NK-92 (cell line): ENCODE results near the gene XRCC4.
"Not testable (repeated sequence)": the region's sequence is repeated elsewhere in the genome, so short reads cannot be mapped to it uniquely, and the experiment has no call there.

Experiments used
- DNase-seq: peaks from one replicate; lab custom pipeline; 2025; ENCODE audit not compliant: unreplicated experiment; lab: John Stamatoyannopoulos, UW

XRCC4 gene

DNA sequence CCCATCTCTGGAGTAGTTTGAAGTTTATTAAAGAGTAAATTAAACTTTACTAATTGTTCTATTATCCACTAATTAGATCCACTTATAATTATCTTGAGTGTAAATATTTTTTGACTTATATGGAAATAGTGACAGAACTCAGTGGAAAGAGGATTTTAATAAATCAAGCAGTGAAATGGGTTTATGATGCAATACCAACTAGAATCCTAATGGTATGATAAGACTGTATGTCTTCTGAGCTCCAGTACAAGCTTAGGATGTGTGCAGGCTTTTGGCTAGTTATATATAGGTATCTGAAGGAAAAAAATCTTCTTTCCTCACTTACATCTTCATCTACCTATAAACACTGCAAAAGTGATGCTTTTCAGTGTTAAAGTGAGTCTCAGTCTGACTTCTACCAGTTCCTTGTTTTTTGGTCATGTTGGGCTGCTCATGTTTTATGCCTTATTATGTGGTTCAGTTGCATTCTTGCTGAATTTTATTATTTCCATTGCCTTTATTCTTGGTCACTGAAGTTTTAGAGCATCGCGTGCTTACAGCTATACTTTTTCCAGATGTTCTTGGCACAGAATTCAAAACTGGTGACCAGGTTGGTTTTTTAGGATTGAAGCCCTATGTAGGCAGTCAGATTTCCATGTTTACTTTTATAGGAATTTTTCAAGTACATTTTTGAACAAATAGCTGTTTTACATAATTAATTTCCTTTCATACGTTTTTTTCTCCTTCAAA lies 30.5 kb downstream of the XRCC4 start:
- no peak for DNase-seq

GRCh38 chr5:83109380-83109779 lies 32.0 kb downstream of the XRCC4 start:
- DNase-seq = no peak

DNA sequence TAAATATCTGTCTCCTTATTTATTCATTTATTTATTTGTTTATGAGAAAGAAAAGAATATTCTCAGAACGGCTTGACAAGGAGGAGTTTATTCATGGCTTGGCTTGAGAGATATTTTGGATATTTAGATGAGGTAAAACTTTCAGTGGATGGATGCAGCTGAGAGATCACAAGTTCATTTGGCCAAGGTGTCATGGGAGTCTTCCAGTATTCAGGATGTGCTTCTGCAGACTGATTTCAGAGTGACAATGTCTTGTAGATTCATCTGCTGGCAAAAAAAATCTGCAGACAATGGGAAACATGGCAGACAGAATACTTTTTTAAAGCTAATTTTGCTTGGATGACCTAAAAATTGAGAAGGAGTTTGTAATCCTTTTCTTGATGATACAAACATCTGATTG lies 38.5 kb downstream of the XRCC4 start:
- DNase-seq = no peak

DNA sequence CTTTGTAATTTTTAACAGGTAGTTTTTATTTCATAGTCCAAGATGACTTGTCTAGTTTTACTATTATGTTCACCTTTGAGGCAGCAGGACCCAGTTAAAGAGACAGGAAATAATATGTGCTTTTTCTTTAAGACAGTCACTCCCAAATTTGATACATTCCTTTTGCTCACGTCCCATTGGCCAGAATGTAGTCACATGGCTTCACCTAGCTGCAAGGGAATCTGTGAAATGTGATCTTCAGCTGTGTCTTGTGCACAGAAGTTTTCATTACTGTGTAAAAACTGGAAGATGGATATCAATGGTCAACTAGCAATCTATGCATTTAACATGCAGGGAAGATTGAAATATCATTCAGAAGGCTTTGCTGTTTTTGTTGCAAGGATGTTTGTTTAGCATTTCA lies 41.1 kb downstream of the XRCC4 start:
- no peak for DNase-seq

- DNase-seq = no peak
Observed at GRCh38 chr5:83118976-83119375, 41.6 kb downstream of the XRCC4 start.

DNA sequence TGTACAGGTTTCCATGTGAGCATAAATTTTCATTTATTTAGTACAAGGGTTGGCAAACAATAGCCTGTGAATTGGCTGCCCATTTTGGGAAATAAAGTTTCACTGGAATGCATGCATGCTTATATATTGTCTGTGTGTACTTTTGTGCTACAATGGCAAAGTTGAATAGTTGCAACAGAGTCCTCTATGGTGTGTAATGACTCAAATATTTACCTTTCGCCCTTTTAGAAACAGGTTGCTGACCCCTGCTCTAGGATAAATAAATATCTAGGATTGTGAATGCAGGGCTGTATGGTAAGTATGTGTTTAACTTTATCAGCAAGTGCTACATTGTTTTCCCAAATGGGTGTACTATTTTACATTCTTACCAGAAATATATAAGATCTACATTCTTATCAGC lies 47.2 kb downstream of the XRCC4 start:
- DNase-seq = no peak

DNA sequence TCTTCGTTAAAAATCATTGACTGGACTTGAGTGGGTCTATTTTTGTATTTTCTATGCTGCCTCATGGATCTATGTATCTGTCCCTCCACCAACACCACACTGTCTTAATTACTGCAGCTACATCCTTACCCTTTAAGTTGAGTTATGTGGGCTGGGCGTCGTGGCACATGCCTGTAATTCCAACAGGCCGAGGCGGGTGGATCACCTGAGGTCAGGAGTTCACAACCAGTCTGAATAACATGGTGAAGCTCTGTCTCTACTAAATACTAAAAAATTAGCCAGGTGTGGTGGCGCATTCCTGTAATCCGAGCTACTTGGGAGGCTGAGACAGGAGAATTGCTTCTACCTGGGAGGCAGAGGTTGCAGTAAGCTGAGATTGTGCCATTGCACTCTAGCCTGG lies 48.2 kb downstream of the XRCC4 start:
- no peak for DNase-seq

DNA sequence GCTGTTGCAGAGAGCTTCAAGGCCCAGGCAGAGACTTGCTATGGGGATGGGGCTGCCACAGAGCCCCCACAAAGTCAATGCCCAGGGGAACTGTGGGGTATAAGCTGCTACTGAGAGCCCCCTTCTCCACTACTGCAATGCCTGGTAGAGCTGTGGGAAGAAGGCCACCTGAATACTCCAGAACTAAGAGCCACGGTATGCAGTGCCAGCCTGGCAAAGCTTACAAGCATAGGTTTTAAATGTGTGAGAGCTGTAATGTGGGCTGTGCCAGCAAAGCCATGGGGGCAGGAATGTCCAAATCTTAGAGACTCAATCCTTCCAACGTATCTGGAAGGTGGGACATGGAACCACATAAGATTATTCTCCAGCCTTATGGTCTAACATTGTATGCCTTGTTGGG lies 49.2 kb downstream of the XRCC4 start:
- no peak for DNase-seq

DNA sequence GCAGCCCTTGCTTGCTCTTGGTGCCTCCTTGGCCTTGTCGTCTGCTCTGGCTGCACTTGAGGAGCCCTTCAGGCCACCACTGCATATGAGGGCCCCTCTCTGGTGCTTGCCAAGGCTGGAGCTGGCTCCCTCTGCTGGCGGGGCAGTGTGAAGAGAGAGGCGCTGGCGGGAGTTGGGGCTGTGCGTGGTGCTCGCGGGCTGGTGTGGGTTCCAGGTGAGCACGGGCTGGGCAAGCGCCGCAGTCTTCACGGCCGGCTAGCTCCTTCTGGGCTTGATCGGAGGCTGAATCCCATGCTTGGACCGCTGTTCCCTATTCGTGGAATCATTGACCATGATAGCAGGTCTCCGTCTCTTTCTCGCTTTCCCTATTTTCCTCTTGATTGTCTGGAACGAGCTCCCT lies 56.5 kb downstream of the XRCC4 start:
- no peak for DNase-seq

GRCh38 chr5:83142526-83142925 lies 65.2 kb downstream of the XRCC4 start:
- DNase-seq = no peak

DNA sequence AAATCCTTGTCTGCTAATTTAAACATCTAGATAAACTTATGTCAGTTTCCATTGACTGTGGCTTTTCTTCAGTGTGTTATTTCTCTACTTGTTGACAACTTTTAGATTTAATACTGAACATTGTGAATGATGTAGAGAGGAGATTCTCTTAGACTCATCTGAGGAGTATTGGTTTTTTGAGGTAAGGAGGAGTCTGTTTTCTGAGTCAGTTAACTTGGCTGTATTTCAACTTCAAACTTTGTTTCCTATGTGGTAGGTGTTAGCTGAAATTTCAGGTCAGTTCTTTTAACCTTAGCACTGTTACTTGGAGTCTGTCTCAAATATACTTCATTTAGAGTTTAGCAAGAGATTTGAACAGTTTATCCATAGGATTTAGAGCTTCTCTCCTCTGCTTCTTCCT lies 67.9 kb downstream of the XRCC4 start:
- DNase-seq = no peak

GRCh38 chr5:83145882-83146331 lies 68.6 kb downstream of the XRCC4 start:
- DNase-seq = no peak

- no peak for DNase-seq
Observed at GRCh38 chr5:83146441-83146840, 69.1 kb downstream of the XRCC4 start.

DNA sequence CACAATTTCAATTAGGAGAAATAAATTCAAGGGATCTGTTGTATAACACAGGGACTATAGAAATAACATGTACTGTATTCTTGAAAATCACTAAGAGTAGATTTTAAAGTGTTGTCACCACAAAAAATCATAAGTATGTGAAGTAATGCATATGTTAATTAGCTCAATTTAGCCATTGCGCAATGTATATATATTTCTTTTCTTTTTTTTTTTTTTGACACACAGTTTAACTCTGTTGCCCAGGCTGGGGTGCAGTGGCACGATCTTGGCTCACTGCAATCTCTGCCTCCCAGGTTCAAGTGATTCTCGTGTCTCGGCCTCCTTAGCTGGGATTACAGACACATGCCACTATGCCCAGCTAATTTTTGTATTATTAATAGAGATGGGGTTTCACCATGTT lies 70.2 kb downstream of the XRCC4 start:
- no peak for DNase-seq

- DNase-seq = no peak
Observed at GRCh38 chr5:83148370-83148769, 71.0 kb downstream of the XRCC4 start.

GRCh38 chr5:83149671-83150070 lies 72.3 kb downstream of the XRCC4 start:
- no peak for DNase-seq

DNA sequence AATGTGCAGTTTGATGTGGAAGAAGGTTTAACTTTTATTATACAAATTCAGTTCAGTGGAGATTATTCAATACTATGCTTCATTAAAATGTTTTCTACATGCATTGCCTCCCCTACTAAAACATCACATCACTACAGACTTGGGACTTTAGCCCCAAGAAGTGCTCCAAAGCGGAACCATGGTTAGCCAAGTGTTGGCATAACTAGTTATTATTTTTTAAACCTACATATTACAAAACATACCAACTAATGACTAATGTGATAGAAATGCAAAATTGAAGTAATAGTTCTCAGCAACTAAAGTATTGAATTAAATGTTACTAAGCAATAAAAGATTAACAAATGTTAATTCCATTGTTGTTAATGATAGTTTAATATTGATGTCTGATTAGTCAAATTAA lies 74.5 kb downstream of the XRCC4 start:
- no peak for DNase-seq

DNA sequence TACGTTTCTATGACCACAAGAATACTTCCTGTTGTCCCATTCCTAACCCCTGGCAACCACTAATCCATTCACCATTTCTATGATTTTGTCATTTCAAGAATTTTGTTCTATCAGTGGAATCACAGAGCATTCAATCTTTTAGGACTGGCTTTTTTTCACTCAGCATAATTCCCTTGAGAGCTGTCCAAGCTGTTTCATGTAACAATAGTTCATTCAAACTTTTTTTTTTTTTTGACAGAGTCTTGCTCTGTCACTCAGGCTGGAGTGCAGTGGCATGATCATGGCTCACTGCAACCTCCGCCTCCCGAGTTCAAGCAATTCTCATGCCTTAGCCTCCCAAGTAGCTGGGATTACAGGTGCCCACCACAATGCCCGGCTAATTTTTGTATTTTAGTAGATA lies 75.6 kb downstream of the XRCC4 start:
- not testable (repeated sequence) for DNase-seq

- DNase-seq = no peak
Observed at GRCh38 chr5:83156001-83156400, 78.7 kb downstream of the XRCC4 start.

GRCh38 chr5:83157163-83157562 lies 79.8 kb downstream of the XRCC4 start:
- DNase-seq = no peak

GRCh38 chr5:83162601-83163000 lies 85.3 kb downstream of the XRCC4 start:
- DNase-seq = no peak

DNA sequence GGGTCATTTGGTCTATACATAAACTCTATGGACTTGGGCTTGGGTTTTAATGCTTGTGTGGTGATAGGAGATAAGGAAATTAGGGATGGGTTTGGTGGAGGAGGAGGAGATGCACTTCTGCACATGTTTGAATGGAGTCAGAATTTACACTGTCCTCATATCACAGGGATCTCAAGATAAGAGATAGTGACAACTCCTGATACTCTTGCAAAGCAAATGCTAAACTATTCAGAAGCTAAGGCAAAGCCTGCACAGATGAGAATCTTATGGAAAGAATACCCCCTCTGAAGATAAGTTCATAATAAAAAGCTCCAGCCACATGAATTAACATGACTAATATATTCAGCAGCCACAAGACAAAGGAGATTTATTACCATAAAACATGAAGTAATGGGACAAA lies 90.2 kb downstream of the XRCC4 start:
- no peak for DNase-seq

DNA sequence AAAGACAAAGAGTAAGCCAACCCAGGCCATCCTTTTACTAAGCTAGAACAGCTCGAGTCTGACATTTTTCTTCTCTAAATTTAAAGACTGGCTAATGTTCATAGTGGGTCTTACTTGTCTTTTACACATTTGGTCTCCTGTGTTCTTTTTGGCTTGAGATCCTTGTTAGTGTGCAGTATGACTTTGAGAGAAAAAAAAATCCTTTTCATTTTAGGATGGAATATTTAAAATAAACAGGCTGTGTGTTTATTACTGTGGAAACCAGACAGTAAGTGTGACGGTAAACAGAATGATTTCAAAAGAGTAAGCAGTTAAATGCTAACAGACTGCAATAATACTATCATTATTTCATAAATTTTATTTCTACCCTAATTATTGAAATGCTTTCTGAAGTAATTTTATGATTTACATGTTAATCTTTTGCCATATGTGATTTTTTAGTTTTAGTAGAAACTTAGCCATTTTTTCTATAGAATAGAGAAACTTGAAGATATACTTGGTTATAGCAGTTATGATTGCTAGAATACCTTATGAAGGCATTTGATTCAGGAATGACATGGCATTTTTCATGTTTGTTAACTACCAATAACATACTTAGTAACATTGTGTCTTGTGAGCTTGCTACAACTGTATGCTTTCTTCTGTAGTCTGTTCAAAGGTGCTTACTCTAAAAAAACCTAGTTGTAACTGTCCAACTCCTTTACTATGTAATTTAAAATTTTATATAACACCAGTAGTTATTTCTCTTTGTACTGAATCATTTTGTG lies 92.4 kb downstream of the XRCC4 start:
- DNase-seq = no peak
